Endothelial cell of umbilical vein (primary cell): ENCODE data around the gene DUSP6. TPM values are rescaled to one million over a fixed set of nuclear protein-coding genes. Genes with fewer than 3 reads are reported as not detected.

Experiments
- BruUV-seq: library from RNA; stranded (reverse); fragments of 400-500 nt; replicated peaks from 2 replicates; lab custom pipeline; 2021; lab: Mats Ljungman, UMichigan
- CTCF ChIA-PET: fragments of 300-600, 350-600 bp; sonication (Branson Sonifier 250); formaldehyde crosslinking; loops from one replicate; lab custom pipeline; 2021; ENCODE audit warnings: antibody characterized with exemption, inconsistent platforms; lab: Charles Lee
- POLR2A ChIA-PET: fragments of 300-600, 350-600 bp; sonication (Branson Sonifier 250); formaldehyde crosslinking; loops from one replicate; lab custom pipeline; 2021; ENCODE audit warnings: antibody characterized with exemption, inconsistent platforms; lab: Charles Lee
- DNase-seq: peaks from one replicate; pipeline ENCODE4 v3.0.0-alpha.2; 2011; ENCODE audit warnings: low read depth, low spot score
- FAIRE-seq: peaks from 2 replicates; lab custom pipeline; 2011; peaks lifted over from hg19 to GRCh38; lab: Jason Lieb, UNC
- H2AFZ ChIP-seq: 2 replicates; pipeline ENCODE4 v1.6.0; 2012; ENCODE audit warnings: low read depth, low read length, control low read depth, inconsistent platforms
- H3K27ac ChIP-seq: 2 replicates; pipeline ENCODE4 v1.5.1; 2011; ENCODE audit warnings: low read depth, mild to moderate bottlenecking, control low read depth, low read length, moderate library complexity; ENCODE audit not compliant: insufficient read depth
- H3K27me3 ChIP-seq, 2 experiments: 2 replicates each; pipeline versions ENCODE4 v1.6.0 to v1.6.1; 2011; ENCODE audit warnings: low read length in 2 of 2, mixed read lengths in 1 of 2; ENCODE audit not compliant: control insufficient read depth in 2 of 2, insufficient read depth in 2 of 2
- H3K36me3 ChIP-seq, 2 experiments: 2 replicates in 1 of 2; 3 replicates in 1 of 2; pipeline ENCODE4 v1.5.1; 2011; ENCODE audit warnings: low read length in 2 of 2, mild to moderate bottlenecking in 1 of 2, moderate library complexity in 1 of 2; ENCODE audit not compliant: control insufficient read depth in 2 of 2, insufficient read depth in 2 of 2; ENCODE audit errors: extremely low read depth in 1 of 2
- H3K4me1 ChIP-seq: 3 replicates; pipeline ENCODE4 v1.5.1; 2011; ENCODE audit warnings: mild to moderate bottlenecking, low read length; ENCODE audit not compliant: control insufficient read depth, insufficient read depth; ENCODE audit errors: extremely low read depth
- H3K4me2 ChIP-seq: 2 replicates; pipeline ENCODE4 v1.6.1; 2011; ENCODE audit warnings: low read length, control low read depth, mixed read lengths; ENCODE audit not compliant: insufficient read depth
- H3K4me3 ChIP-seq, 3 experiments: fragments of 200-600 bp in 1 of 3; sonication (generic), shearing (Covaris generic) in 1 of 3; replicated peaks in 1 of 3; 2 replicates each; pipeline ENCODE4 v1.5.1; 2011 to 2016; ENCODE audit warnings: control low read depth in 3 of 3, low read length in 3 of 3, mild to moderate bottlenecking in 2 of 3, inconsistent platforms in 1 of 3, low read depth in 1 of 3, moderate library complexity in 1 of 3; ENCODE audit not compliant: insufficient read depth in 1 of 3
- H3K79me2 ChIP-seq: 2 replicates; pipeline ENCODE4 v1.6.0; 2012; ENCODE audit warnings: low read length, inconsistent platforms; ENCODE audit not compliant: control insufficient read depth, insufficient read depth
- H3K9ac ChIP-seq: replicated peaks from 2 replicates; pipeline ENCODE3; 2011; ENCODE audit warnings: low read length, control low read depth; ENCODE audit not compliant: insufficient read depth; ENCODE audit errors: extremely low read depth
- H3K9me1 ChIP-seq: replicated peaks from 3 replicates; pipeline ENCODE4 v1.6.0; 2011; ENCODE audit warnings: mild to moderate bottlenecking, low read length; ENCODE audit not compliant: control insufficient read depth, insufficient read depth; ENCODE audit errors: extremely low read depth
- H3K9me3 ChIP-seq: replicated peaks from 2 replicates; pipeline ENCODE4 v1.5.1; 2012; ENCODE audit warnings: low read length, inconsistent platforms; ENCODE audit not compliant: control insufficient read depth, insufficient read depth
- H4K20me1 ChIP-seq: replicated peaks from 2 replicates; pipeline ENCODE3; 2011; ENCODE audit warnings: mild to moderate bottlenecking, low read length; ENCODE audit not compliant: control insufficient read depth, insufficient read depth; ENCODE audit errors: extremely low read depth
- CTCF ChIP-seq, 2 donors: IDR thresholded peaks; 1 replicate in 1 of 2; 2 replicates in 1 of 2; pipeline ENCODE4 v1.5.1; 2011; ENCODE audit warnings: low read length in 2 of 2, mild to moderate bottlenecking in 2 of 2, moderate library complexity in 2 of 2, control low read depth in 1 of 2, inconsistent platforms in 1 of 2, low read depth in 1 of 2; ENCODE audit not compliant: insufficient read depth in 1 of 2; ENCODE audit errors: extremely low read depth in 1 of 2
- EZH2 ChIP-seq: IDR thresholded peaks from 2 replicates; pipeline ENCODE4 v1.6.1; 2012; ENCODE audit warnings: borderline replicate concordance, low read depth, mild to moderate bottlenecking, moderate library complexity, low read length, inconsistent platforms; ENCODE audit not compliant: severe bottlenecking
- FOS ChIP-seq: IDR thresholded peaks from 2 replicates; pipeline ENCODE4 v1.6.1; 2011; ENCODE audit warnings: mild to moderate bottlenecking, low read length, moderate library complexity, borderline replicate concordance; ENCODE audit not compliant: insufficient read depth
- GATA2 ChIP-seq: IDR thresholded peaks from 2 replicates; pipeline ENCODE4 v1.7.0; 2011; ENCODE audit warnings: low read depth, mild to moderate bottlenecking, moderate library complexity, mixed read lengths, low read length; ENCODE audit not compliant: insufficient read length, insufficient read depth
- JUN ChIP-seq: IDR thresholded peaks from 2 replicates; pipeline ENCODE4 v1.6.1; 2011; ENCODE audit warnings: borderline replicate concordance, low read depth; ENCODE audit not compliant: insufficient read length, insufficient read depth
- MAX ChIP-seq: IDR thresholded peaks from 2 replicates; pipeline ENCODE4 v1.6.1; 2011; ENCODE audit not compliant: insufficient read depth, insufficient read length
- MYC ChIP-seq: IDR thresholded peaks from one replicate; pipeline ENCODE4 v1.6.1; 2011; ENCODE audit warnings: mild to moderate bottlenecking, low read depth, low read length
- POLR2A ChIP-seq: IDR thresholded peaks from 2 replicates; pipeline ENCODE4 v1.6.1; 2012; ENCODE audit warnings: low read depth, mild to moderate bottlenecking, control low read depth, low read length
- POLR2AphosphoS5 ChIP-seq: IDR thresholded peaks from 2 replicates; pipeline ENCODE4 v1.6.1; 2012; ENCODE audit warnings: low read depth, mild to moderate bottlenecking, control low read depth, low read length, moderate library complexity; ENCODE audit not compliant: insufficient read depth
- dilution Hi-C: fragments of 300-500 bp; cut with MboI; formaldehyde crosslinking; loops from one replicate; pipeline ENCODE4 v1.15.0; 2019; ENCODE audit warnings: low sequenced_read_pairs; ENCODE audit not compliant: extremely low pct_ligation_motif_present
- intact Hi-C: fragments of 100-400 bp; cut with micrococcal nuclease; formaldehyde crosslinking; loops from one replicate; pipeline ENCODE4 v1.10.0; 2022
- polyA plus RNA-seq, 4 experiments: library from polyadenylated mRNA; depleted of rRNA in 3 of 4; stranded (reverse) in 3 of 4; unstranded in 1 of 4; fragments of >200 nt; gene quantifications; 2 replicates each; pipeline versions ENCODE4 v1.2.1 to v1.2.3, GENCODE V29; 2011 to 2012; ENCODE audit warnings: missing spikeins in 1 of 4
- total RNA-seq: library from RNA; stranded (reverse); gene quantifications from 2 replicates; pipeline ENCODE4 v1.2.3, GENCODE V29; 2021

The DUSP6 gene
- total and polyA plus RNA-seq, 2 donors (not counting 3 experiments of a cell fraction or from before 2014, with no cell fraction given): 148 to 149 TPM

GRCh38 chr12:89343127-89343526 lies 9.2 kb downstream of the DUSP6 start:
- Histone ChIP-seq H2AFZ (no peak overlapping the region), H3K9me3 (no peaks in the 10 kb centered on the region), H3K4me2 (no peak overlapping the region), H4K20me1 (no peaks in the 10 kb centered on the region), H3K36me3 (peaks cover 2 to 6% of the 10 kb centered on the region in 2 experiments), H3K9ac (no peak overlapping the region), H3K9me1 (no peaks in the 10 kb centered on the region), H3K4me1 (peaks cover 35% of the 10 kb centered on the region), H3K27ac (no peak overlapping the region), H3K27me3 (no peaks in the 10 kb centered on the region), H3K4me3 (no peak overlapping the region), H3K79me2 (peaks cover 10% of the 10 kb centered on the region)
- intact Hi-C loops (no loop called here), dilution Hi-C loops (loop anchor here (25.0 kb wide), 1 partner anchor 119 kb away; no protein-coding TSS in a partner anchor)
- CTCF ChIA-PET: no interaction called here
- no TSS peak for BruUV-seq
- TF ChIP-seq GATA2 (no peak), POLR2AphosphoS5 (no peak), MAX (no peak), MYC (no peak)
- POLR2A ChIA-PET: no interaction called here
- FAIRE-seq (no peak), DNase-seq (no peak)

- no peaks in the 10 kb centered on the region for H3K79me2 ChIP-seq
- H3K4me3 ChIP-seq: no peak overlapping the region
- H3K9me1 ChIP-seq: no peaks in the 10 kb centered on the region
- DNase-seq (no peak), FAIRE-seq (no peak)
- peaks cover 15% of the 10 kb centered on the region for H3K4me1 ChIP-seq
- intact Hi-C loops (no loop called here), dilution Hi-C loops (loop anchor here (25.0 kb wide), 1 partner anchor 121 kb away; no protein-coding TSS in a partner anchor)
- ChIA-PET CTCF (no interaction called here), POLR2A (no interaction called here)
- H3K36me3 ChIP-seq: no peaks in the 10 kb centered on the region
- no peaks in the 10 kb centered on the region for H3K9me3 ChIP-seq
- TF ChIP-seq MAX (no peak), JUN (no peak), GATA2 (no peak), EZH2 (no peak), CTCF (IDR thresholded peaks at IDR 0.05; ENCODE audit: extremely low read depth in 1 of 2, insufficient read depth in 1 of 2, low read depth in 1 of 2, low read length in 2 of 2) (no peak), POLR2A (no peak), POLR2AphosphoS5 (no peak), FOS (no peak), MYC (no peak)
- no peaks in the 10 kb centered on the region for H4K20me1 ChIP-seq
- H3K9ac ChIP-seq: no peak overlapping the region
- H3K27ac ChIP-seq: no peak overlapping the region
- no peak overlapping the region for H2AFZ ChIP-seq
- H3K4me2 ChIP-seq: no peak overlapping the region
- BruUV-seq: no TSS peak
- H3K27me3 ChIP-seq: no peaks in the 10 kb centered on the region
These were observed 11.4 kb downstream of the DUSP6 start for GRCh38 chr12:89340861-89341260.
